HEK293 (cell line): Measurements from ENCODE around the gene CHRM4.

Experiments used
- CTCF ChIA-PET: fragments of 350-600 bp; formaldehyde crosslinking; extraction: SDS; loops from one replicate; lab custom pipeline; 2021; ENCODE audit warnings: antibody characterized with exemption; lab: Yijun Ruan, JAX
- POLR2A ChIA-PET: fragments of 300-600 bp; formaldehyde crosslinking; extraction: SDS; loops from one replicate; lab custom pipeline; 2020; ENCODE audit warnings: antibody characterized with exemption, inconsistent platforms; lab: Yijun Ruan, JAX
- H3K27ac ChIP-seq: fragments of 200-500 bp; sonication (Bioruptor generic); 2 replicates; pipeline ENCODE4 v1.5.1; 2014; ENCODE audit warnings: low read depth, low read length, control low read depth, inconsistent platforms; ENCODE audit errors: extremely low read depth
- H3K36me3 ChIP-seq, 2 experiments: fragments of 200-500 bp in 1 of 2; sonication (Bioruptor generic) in 1 of 2; 1 replicate in 1 of 2; 2 replicates in 1 of 2; pipeline ENCODE4 v1.5.1; 2014 to 2017; ENCODE audit warnings: inconsistent platforms in 2 of 2, low read length in 2 of 2; ENCODE audit not compliant: control insufficient read depth in 2 of 2, insufficient read depth in 1 of 2
- H3K4me1 ChIP-seq: fragments of 200-500 bp; sonication (Bioruptor generic); 2 replicates; pipeline ENCODE4 v1.5.1; 2014; ENCODE audit warnings: mild to moderate bottlenecking, low read length, inconsistent platforms; ENCODE audit not compliant: control insufficient read depth, insufficient read depth
- H3K4me3 ChIP-seq: 2 replicates; pipeline ENCODE4 v1.5.1; 2011; ENCODE audit warnings: low read depth, mild to moderate bottlenecking, control low read depth, low read length, moderate library complexity
- H3K9me3 ChIP-seq: fragments of 200-500 bp; sonication (Bioruptor generic); 2 replicates; pipeline ENCODE4 v1.5.1; 2014; ENCODE audit warnings: low read depth, low read length, inconsistent platforms; ENCODE audit not compliant: control insufficient read depth, insufficient read depth
- HOXD13 ChIP-seq: sonication (generic); formaldehyde crosslinking; IDR thresholded peaks from 2 replicates; pipeline ENCODE4 v1.8.0; 2022; ENCODE audit warnings: missing genetic modification reagents, borderline replicate concordance
- KLF1 ChIP-seq: fragments of 450-650 bp; formaldehyde crosslinking; IDR thresholded peaks from 2 replicates; pipeline ENCODE4 v1.5.1; 2016; ENCODE audit warnings: missing biosample characterization, missing genetic modification characterization
- OVOL3 ChIP-seq: fragments of 450-650 bp; formaldehyde crosslinking; IDR thresholded peaks from 2 replicates; pipeline ENCODE4 v1.5.1; 2016; ENCODE audit warnings: missing biosample characterization, missing genetic modification characterization
- REPIN1 ChIP-seq: fragments of 450-650 bp; formaldehyde crosslinking; IDR thresholded peaks from 2 replicates; pipeline ENCODE4 v1.5.1; 2017; ENCODE audit warnings: missing biosample characterization, missing genetic modification characterization, low read depth
- SALL2 ChIP-seq: fragments of 450-650 bp; formaldehyde crosslinking; IDR thresholded peaks from 2 replicates; pipeline ENCODE4 v1.5.0; 2017; ENCODE audit warnings: missing biosample characterization, mild to moderate bottlenecking, missing genetic modification characterization, borderline replicate concordance
- SP2 ChIP-seq: fragments of 450-650 bp; formaldehyde crosslinking; IDR thresholded peaks from 2 replicates; pipeline ENCODE4 v1.5.1; 2016; ENCODE audit warnings: missing biosample characterization, missing genetic modification characterization
- ZEB2 ChIP-seq: fragments of 450-650 bp; formaldehyde crosslinking; IDR thresholded peaks from 2 replicates; pipeline ENCODE4 v1.5.1; 2016; ENCODE audit warnings: missing biosample characterization, missing genetic modification characterization
- ZNF148 ChIP-seq: fragments of 450-650 bp; formaldehyde crosslinking; IDR thresholded peaks from 2 replicates; pipeline ENCODE4 v1.5.0; 2017; ENCODE audit warnings: missing biosample characterization, missing genetic modification characterization, borderline replicate concordance
- ZNF214 ChIP-seq: fragments of 450-650 bp; formaldehyde crosslinking; IDR thresholded peaks from 2 replicates; pipeline ENCODE4 v1.5.1; 2017; ENCODE audit warnings: missing biosample characterization, mild to moderate bottlenecking, missing genetic modification characterization, borderline replicate concordance
- ZNF426 ChIP-seq: fragments of 450-650 bp; formaldehyde crosslinking; IDR thresholded peaks from 2 replicates; pipeline ENCODE4 v1.5.1; 2017; ENCODE audit warnings: missing biosample characterization, missing genetic modification characterization, mild to moderate bottlenecking, inconsistent platforms, moderate library complexity
- ZNF549 ChIP-seq: fragments of 450-650 bp; IDR thresholded peaks from 2 replicates; pipeline ENCODE4 v1.5.1; 2018; ENCODE audit warnings: missing biosample characterization, missing genetic modification characterization, mild to moderate bottlenecking, inconsistent platforms, moderate library complexity
- ZNF623 ChIP-seq: fragments of 450-650 bp; formaldehyde crosslinking; IDR thresholded peaks from 2 replicates; pipeline ENCODE4 v1.5.1; 2016; ENCODE audit warnings: missing biosample characterization, missing genetic modification characterization
- ZNF660 ChIP-seq: fragments of 450-650 bp; IDR thresholded peaks from 2 replicates; pipeline ENCODE4 v1.5.1; 2018; ENCODE audit warnings: missing biosample characterization, mild to moderate bottlenecking, missing genetic modification characterization
- TF ChIP-seq, protein P1 (sequence below): fragments of 450-650 bp; formaldehyde crosslinking; IDR thresholded peaks from 2 replicates; pipeline ENCODE4 v1.5.1; 2016; ENCODE audit warnings: missing biosample characterization, missing genetic modification characterization
- TF ChIP-seq, protein P2 (sequence below): fragments of 450-650 bp; formaldehyde crosslinking; IDR thresholded peaks from 2 replicates; pipeline ENCODE4 v1.5.1; 2016; ENCODE audit warnings: missing biosample characterization, missing genetic modification characterization
- TF ChIP-seq, protein P3 (sequence below): fragments of 450-650 bp; formaldehyde crosslinking; IDR thresholded peaks from 2 replicates; pipeline ENCODE4 v1.5.1; 2016; ENCODE audit warnings: missing biosample characterization, missing genetic modification characterization
- TF ChIP-seq, protein P4 (sequence below): fragments of 450-650 bp; formaldehyde crosslinking; IDR thresholded peaks from 2 replicates; pipeline ENCODE4 v1.5.1; 2017; ENCODE audit warnings: missing biosample characterization, missing genetic modification characterization

CHRM4 gene

GRCh38 chr11:46377290-46377689 lies 14.3 kb downstream of the CHRM4 start:
- Histone ChIP-seq H3K27ac (no peak overlapping the region), H3K4me1 (no peaks in the 10 kb centered on the region), H3K9me3 (no peaks in the 10 kb centered on the region), H3K36me3 (peaks cover 0 to 56% of the 10 kb centered on the region in 2 experiments; a peak in 1 of 3 replicates), H3K4me3 (no peak overlapping the region)
- no peak for TF ChIP-seq ZNF549
- TF ChIP-seq ZNF623, result no peak
- no peak for TF ChIP-seq ZNF214 (tag by site-specific recombination)
- TF ChIP-seq SP2 (tag by site-specific recombination), result no peak
- TF ChIP-seq, protein P1, sequence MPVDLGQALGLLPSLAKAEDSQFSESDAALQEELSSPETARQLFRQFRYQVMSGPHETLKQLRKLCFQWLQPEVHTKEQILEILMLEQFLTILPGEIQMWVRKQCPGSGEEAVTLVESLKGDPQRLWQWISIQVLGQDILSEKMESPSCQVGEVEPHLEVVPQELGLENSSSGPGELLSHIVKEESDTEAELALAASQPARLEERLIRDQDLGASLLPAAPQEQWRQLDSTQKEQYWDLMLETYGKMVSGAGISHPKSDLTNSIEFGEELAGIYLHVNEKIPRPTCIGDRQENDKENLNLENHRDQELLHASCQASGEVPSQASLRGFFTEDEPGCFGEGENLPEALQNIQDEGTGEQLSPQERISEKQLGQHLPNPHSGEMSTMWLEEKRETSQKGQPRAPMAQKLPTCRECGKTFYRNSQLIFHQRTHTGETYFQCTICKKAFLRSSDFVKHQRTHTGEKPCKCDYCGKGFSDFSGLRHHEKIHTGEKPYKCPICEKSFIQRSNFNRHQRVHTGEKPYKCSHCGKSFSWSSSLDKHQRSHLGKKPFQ (tag by site-specific recombination), result no peak
- TF ChIP-seq, protein P2, sequence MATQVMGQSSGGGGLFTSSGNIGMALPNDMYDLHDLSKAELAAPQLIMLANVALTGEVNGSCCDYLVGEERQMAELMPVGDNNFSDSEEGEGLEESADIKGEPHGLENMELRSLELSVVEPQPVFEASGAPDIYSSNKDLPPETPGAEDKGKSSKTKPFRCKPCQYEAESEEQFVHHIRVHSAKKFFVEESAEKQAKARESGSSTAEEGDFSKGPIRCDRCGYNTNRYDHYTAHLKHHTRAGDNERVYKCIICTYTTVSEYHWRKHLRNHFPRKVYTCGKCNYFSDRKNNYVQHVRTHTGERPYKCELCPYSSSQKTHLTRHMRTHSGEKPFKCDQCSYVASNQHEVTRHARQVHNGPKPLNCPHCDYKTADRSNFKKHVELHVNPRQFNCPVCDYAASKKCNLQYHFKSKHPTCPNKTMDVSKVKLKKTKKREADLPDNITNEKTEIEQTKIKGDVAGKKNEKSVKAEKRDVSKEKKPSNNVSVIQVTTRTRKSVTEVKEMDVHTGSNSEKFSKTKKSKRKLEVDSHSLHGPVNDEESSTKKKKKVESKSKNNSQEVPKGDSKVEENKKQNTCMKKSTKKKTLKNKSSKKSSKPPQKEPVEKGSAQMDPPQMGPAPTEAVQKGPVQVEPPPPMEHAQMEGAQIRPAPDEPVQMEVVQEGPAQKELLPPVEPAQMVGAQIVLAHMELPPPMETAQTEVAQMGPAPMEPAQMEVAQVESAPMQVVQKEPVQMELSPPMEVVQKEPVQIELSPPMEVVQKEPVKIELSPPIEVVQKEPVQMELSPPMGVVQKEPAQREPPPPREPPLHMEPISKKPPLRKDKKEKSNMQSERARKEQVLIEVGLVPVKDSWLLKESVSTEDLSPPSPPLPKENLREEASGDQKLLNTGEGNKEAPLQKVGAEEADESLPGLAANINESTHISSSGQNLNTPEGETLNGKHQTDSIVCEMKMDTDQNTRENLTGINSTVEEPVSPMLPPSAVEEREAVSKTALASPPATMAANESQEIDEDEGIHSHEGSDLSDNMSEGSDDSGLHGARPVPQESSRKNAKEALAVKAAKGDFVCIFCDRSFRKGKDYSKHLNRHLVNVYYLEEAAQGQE (tag by site-specific recombination), result no peak
- TF ChIP-seq, protein P3, sequence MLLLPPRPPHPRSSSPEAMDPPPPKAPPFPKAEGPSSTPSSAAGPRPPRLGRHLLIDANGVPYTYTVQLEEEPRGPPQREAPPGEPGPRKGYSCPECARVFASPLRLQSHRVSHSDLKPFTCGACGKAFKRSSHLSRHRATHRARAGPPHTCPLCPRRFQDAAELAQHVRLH (tag by site-specific recombination), result no peak
- no peak for TF ChIP-seq ZEB2
- TF ChIP-seq KLF1, result no peak
- no peak for TF ChIP-seq REPIN1 (tag by site-specific recombination)
- TF ChIP-seq ZNF660 (tag by site-specific recombination), result no peak
- TF ChIP-seq, protein P4, sequence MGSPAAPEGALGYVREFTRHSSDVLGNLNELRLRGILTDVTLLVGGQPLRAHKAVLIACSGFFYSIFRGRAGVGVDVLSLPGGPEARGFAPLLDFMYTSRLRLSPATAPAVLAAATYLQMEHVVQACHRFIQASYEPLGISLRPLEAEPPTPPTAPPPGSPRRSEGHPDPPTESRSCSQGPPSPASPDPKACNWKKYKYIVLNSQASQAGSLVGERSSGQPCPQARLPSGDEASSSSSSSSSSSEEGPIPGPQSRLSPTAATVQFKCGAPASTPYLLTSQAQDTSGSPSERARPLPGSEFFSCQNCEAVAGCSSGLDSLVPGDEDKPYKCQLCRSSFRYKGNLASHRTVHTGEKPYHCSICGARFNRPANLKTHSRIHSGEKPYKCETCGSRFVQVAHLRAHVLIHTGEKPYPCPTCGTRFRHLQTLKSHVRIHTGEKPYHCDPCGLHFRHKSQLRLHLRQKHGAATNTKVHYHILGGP, result no peak
- TF ChIP-seq ZNF426, result no peak
- no peak for TF ChIP-seq HOXD13 (CRISPR knock-in tag)
- no peak for TF ChIP-seq OVOL3 (tag by site-specific recombination)
- TF ChIP-seq ZNF148 (tag by site-specific recombination), result no peak
- no peak for TF ChIP-seq SALL2 (tag by site-specific recombination)
- ChIA-PET POLR2A (no interaction called here), CTCF (interaction anchor here (0.6 to 4.0 kb wide), 9 partner anchors 9 to 448 kb away, joined by 3 to 18 read pairs (median 4); partner anchors contain the start of gene DGKZ)
